Measurements from ENCODE around the gene RBFOX1. TPM values are rescaled to one million over a fixed set of nuclear protein-coding genes. Genes with fewer than 3 reads are reported as not detected.

RBFOX1 gene
- total RNA-seq, 1 donor from 2014 or later: 0.69 TPM

- DNase-seq (ENCODE audit: low spot score): no peak
- H3K4me1 Mint-ChIP-seq (ENCODE audit: unreplicated experiment): peaks cover 4% of the 10 kb centered on the region
- H3K4me3 Mint-ChIP-seq (ENCODE audit: unreplicated experiment): no peak overlapping the region
Observed at GRCh38 chr16:7629571-7629970, 296.9 kb downstream of the RBFOX1 start.

GRCh38 chr16:7637446-7637845 is 304.8 kb downstream of the RBFOX1 start:
- Mint-ChIP-seq H3K4me1 (ENCODE audit: unreplicated experiment) (no peaks in the 10 kb centered on the region), H3K27ac (ENCODE audit: unreplicated experiment) (no peak overlapping the region), H3K9me3 (ENCODE audit: unreplicated experiment) (no peaks in the 10 kb centered on the region), H3K36me3 (ENCODE audit: low read depth, unreplicated experiment) (no peaks in the 10 kb centered on the region), H3K4me3 (ENCODE audit: unreplicated experiment) (no peak overlapping the region), H3K27me3 (ENCODE audit: unreplicated experiment) (no peaks in the 10 kb centered on the region)
- TF ChIP-seq CTCF (IDR thresholded peaks at IDR 0.05; ENCODE audit: unreplicated experiment): no peak
- no peak for DNase-seq (ENCODE audit: low spot score)

More at GRCh38 chr16:7629571-7629970, 296.9 kb downstream of the RBFOX1 start:
- H3K9me3 Mint-ChIP-seq (ENCODE audit: unreplicated experiment): no peaks in the 10 kb centered on the region
- no peak for TF ChIP-seq CTCF (IDR thresholded peaks at IDR 0.05; ENCODE audit: unreplicated experiment)
- H3K27ac Mint-ChIP-seq (ENCODE audit: unreplicated experiment): no peak overlapping the region
- H3K27me3 Mint-ChIP-seq (ENCODE audit: unreplicated experiment): peaks cover 3% of the 10 kb centered on the region
- no peaks in the 10 kb centered on the region for H3K36me3 Mint-ChIP-seq (ENCODE audit: low read depth, unreplicated experiment)

GRCh38 chr16:7638306-7638705 is 305.7 kb downstream of the RBFOX1 start:
- no peak for DNase-seq (ENCODE audit: low spot score)
- TF ChIP-seq CTCF (IDR thresholded peaks at IDR 0.05; ENCODE audit: unreplicated experiment): no peak
- Mint-ChIP-seq H3K4me3 (ENCODE audit: unreplicated experiment) (no peak overlapping the region), H3K27ac (ENCODE audit: unreplicated experiment) (no peak overlapping the region), H3K36me3 (ENCODE audit: low read depth, unreplicated experiment) (no peaks in the 10 kb centered on the region), H3K27me3 (ENCODE audit: unreplicated experiment) (no peaks in the 10 kb centered on the region), H3K4me1 (ENCODE audit: unreplicated experiment) (no peaks in the 10 kb centered on the region), H3K9me3 (ENCODE audit: unreplicated experiment) (no peaks in the 10 kb centered on the region)

- no peaks in the 10 kb centered on the region for H3K9me3 Mint-ChIP-seq (ENCODE audit: unreplicated experiment)
- TF ChIP-seq CTCF (IDR thresholded peaks at IDR 0.05; ENCODE audit: unreplicated experiment): no peak
- H3K4me1 Mint-ChIP-seq (ENCODE audit: unreplicated experiment): no peaks in the 10 kb centered on the region
- no peak overlapping the region for H3K27ac Mint-ChIP-seq (ENCODE audit: unreplicated experiment)
- no peak overlapping the region for H3K4me3 Mint-ChIP-seq (ENCODE audit: unreplicated experiment)
- H3K36me3 Mint-ChIP-seq (ENCODE audit: low read depth, unreplicated experiment): no peaks in the 10 kb centered on the region
- no peaks in the 10 kb centered on the region for H3K27me3 Mint-ChIP-seq (ENCODE audit: unreplicated experiment)
- no peak for DNase-seq (ENCODE audit: low spot score)
Observed at GRCh38 chr16:7640334-7640733, 307.7 kb downstream of the RBFOX1 start.

- no peak for TF ChIP-seq CTCF (IDR thresholded peaks at IDR 0.05; ENCODE audit: unreplicated experiment)
- Mint-ChIP-seq H3K4me1 (ENCODE audit: unreplicated experiment) (no peaks in the 10 kb centered on the region), H3K27me3 (ENCODE audit: unreplicated experiment) (no peaks in the 10 kb centered on the region), H3K27ac (ENCODE audit: unreplicated experiment) (no peak overlapping the region), H3K9me3 (ENCODE audit: unreplicated experiment) (no peaks in the 10 kb centered on the region), H3K36me3 (ENCODE audit: low read depth, unreplicated experiment) (no peaks in the 10 kb centered on the region), H3K4me3 (ENCODE audit: unreplicated experiment) (no peak overlapping the region)
- no peak for DNase-seq (ENCODE audit: low spot score)
Observed at GRCh38 chr16:7644176-7644575, 311.5 kb downstream of the RBFOX1 start.

All from endothelial cell (in vitro differentiated cells).